Heart left ventricle (tissue), 13 donors: ENCODE data around the gene RAPGEFL1.

Source experiments
- POLR2A ChIP-seq, 2 donors: fragments of 450-650 bp; IDR thresholded peaks; one replicate each; pipeline ENCODE4 v1.6.1; 2017; ENCODE audit warnings: antibody characterized with exemption in 2 of 2, mild to moderate bottlenecking in 2 of 2, moderate library complexity in 2 of 2
- TF ChIP-seq, protein P1 (sequence below), 12 donors: fragments of 200-600 bp; sonication (generic) in 4 of 12; IDR thresholded peaks; one replicate each; pipeline versions ENCODE4 v1.5.0 to v1.8.0; 2018 to 2022; ENCODE audit warnings: antibody characterized with exemption in 12 of 12, mild to moderate bottlenecking in 5 of 12
- donor health status: ischemic (EF 13 %, LVEDD 7.1; RV severe dilation, severe dysfunction).
- donor health status: DM: no; HTN: yes; CAD: no.
- donor health status: DM: no; HTN: no; CAD: no.
- donor health status: ischemic (EF 25% LVEDD 6.9; RV normal size, moderate dysfunction).
- donor health status: ischemic (EF 25% LVEDD 5.7; RV mildly dilated, moderate dysfunction).
- donor health status: ischemic (EF 35%, LVEDD 5.7; RV mildly dilated, moderate dysfunction).
- donor health status: nonischemic (EF 11% LVEDD 7.7; RV severe dilation, severe dysfunction).
- donor health status: DM: yes; HTN: yes; CAD: no.
- donor health status: PGD.
- donor health status: ischemic (EF 29% LVEDD 5.4; RV normal size, mild dysfunction).
- donor health status: nonischemic (EF 23%, LVEDD 6.1; RV moderate dilation, normal function).

DNA sequence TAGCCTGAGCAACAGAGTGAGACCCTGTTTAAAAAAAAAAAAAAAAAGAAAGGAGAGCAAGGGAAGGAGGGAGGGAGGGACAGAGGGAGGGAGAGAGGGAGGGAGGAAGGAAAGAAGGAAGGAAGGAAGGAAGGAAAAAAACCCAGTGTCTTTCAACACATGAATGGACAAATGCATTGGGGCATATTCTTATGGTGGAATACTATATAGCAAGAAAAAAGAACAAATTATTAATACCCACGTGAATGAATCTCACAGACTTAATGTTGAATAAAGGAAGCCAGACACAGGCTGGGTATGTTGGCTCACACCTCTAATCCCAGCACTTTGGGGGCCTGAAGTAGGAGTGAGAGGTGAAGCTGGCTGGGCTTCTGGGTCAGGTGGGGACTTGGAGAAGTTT is 20.3 kb downstream of the RAPGEFL1 start:
- TF ChIP-seq, protein P1, sequence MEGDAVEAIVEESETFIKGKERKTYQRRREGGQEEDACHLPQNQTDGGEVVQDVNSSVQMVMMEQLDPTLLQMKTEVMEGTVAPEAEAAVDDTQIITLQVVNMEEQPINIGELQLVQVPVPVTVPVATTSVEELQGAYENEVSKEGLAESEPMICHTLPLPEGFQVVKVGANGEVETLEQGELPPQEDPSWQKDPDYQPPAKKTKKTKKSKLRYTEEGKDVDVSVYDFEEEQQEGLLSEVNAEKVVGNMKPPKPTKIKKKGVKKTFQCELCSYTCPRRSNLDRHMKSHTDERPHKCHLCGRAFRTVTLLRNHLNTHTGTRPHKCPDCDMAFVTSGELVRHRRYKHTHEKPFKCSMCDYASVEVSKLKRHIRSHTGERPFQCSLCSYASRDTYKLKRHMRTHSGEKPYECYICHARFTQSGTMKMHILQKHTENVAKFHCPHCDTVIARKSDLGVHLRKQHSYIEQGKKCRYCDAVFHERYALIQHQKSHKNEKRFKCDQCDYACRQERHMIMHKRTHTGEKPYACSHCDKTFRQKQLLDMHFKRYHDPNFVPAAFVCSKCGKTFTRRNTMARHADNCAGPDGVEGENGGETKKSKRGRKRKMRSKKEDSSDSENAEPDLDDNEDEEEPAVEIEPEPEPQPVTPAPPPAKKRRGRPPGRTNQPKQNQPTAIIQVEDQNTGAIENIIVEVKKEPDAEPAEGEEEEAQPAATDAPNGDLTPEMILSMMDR (IDR thresholded peaks at IDR 0.05), result no peak
- TF ChIP-seq POLR2A (IDR thresholded peaks at IDR 0.05), result no peak
